Ureter (tissue), 1 donor: ENCODE measurements around the gene ERC2. TPM values are rescaled to one million over a fixed set of nuclear protein-coding genes. Genes with fewer than 3 reads are reported as not detected.
"Not testable (repeated sequence)": the region's sequence is repeated elsewhere in the genome, so short reads cannot be mapped to it uniquely, and the experiment has no call there.

ENCODE experiments used
- DNase-seq: peaks from one replicate; pipeline ENCODE4 v3.0.0-alpha.2; 2020; ENCODE audit warnings: low spot score
- total RNA-seq: library from RNA; stranded (reverse); gene quantifications from one replicate; pipeline ENCODE4 v1.2.4, GENCODE V29; 2023
- donor health status: DM: yes; HTN: yes; CAD: no.

The ERC2 gene
- total RNA-seq, result 1.1 TPM

- no peak for DNase-seq
Measured at GRCh38 chr3:56468184-56469106, at the start of gene ERC2. ERC2 (minus strand) TSS chr3:56468467.

GRCh38 chr3:56502738-56503137 lies 34.5 kb upstream of the ERC2 start:
- DNase-seq, result no peak

GRCh38 chr3:56496376-56496775 lies 28.1 kb upstream of the ERC2 start:
- DNase-seq, result not testable (repeated sequence)

- DNase-seq, result peak; percentile 69
Measured at GRCh38 chr3:56494679-56495322, 26.5 kb upstream of the ERC2 start.

- no peak for DNase-seq
Measured at GRCh38 chr3:56491566-56491965, 23.3 kb upstream of the ERC2 start.

- DNase-seq, result no peak
Measured at GRCh38 chr3:56488812-56489600, 20.7 kb upstream of the ERC2 start.

GRCh38 chr3:56484525-56485032 lies 16.3 kb upstream of the ERC2 start:
- DNase-seq, result no peak

- no peak for DNase-seq
Measured at GRCh38 chr3:56484122-56484521, 15.9 kb upstream of the ERC2 start.

- no peak for DNase-seq
Measured at GRCh38 chr3:56477646-56478045, 9.4 kb upstream of the ERC2 start.

- DNase-seq, result no peak
Measured at GRCh38 chr3:56476771-56477170, 8.5 kb upstream of the ERC2 start.

GRCh38 chr3:56471771-56472170 lies 3.5 kb upstream of the ERC2 start:
- DNase-seq, result no peak

- no peak for DNase-seq
Measured at GRCh38 chr3:56469141-56469540, 874 bp upstream of the ERC2 start.

GRCh38 chr3:56467801-56468183 lies 475 bp downstream of the ERC2 start:
- no peak for DNase-seq

GRCh38 chr3:56467108-56467507 lies 1.2 kb downstream of the ERC2 start:
- DNase-seq, result peak; percentile 80

- no peak for DNase-seq
Measured at GRCh38 chr3:56459719-56460118, 8.5 kb downstream of the ERC2 start.

GRCh38 chr3:56459104-56459496 lies 9.2 kb downstream of the ERC2 start:
- no peak for DNase-seq

- DNase-seq, result no peak
Measured at GRCh38 chr3:56458496-56459103, 9.7 kb downstream of the ERC2 start.

GRCh38 chr3:56456117-56456516 lies 12.2 kb downstream of the ERC2 start:
- DNase-seq, result no peak

- no peak for DNase-seq
Measured at GRCh38 chr3:56453011-56453410, 15.3 kb downstream of the ERC2 start.

GRCh38 chr3:56452085-56452484 lies 16.2 kb downstream of the ERC2 start:
- no peak for DNase-seq

GRCh38 chr3:56443372-56443771 lies 24.9 kb downstream of the ERC2 start:
- no peak for DNase-seq

- no peak for DNase-seq
Measured at GRCh38 chr3:56428667-56429066, 39.6 kb downstream of the ERC2 start.
